K562 (cell line): ENCODE results near the gene FBXL12. TPM values are rescaled to one million over a fixed set of nuclear protein-coding genes. Genes with fewer than 3 reads are reported as not detected.

Experiments
- CEBPB ChIP-seq: fragments of 450-650 bp; IDR thresholded peaks from 2 replicates; pipeline ENCODE4 v1.6.1; 2016; ENCODE audit warnings: missing genetic modification characterization, missing compliant biosample characterization
- CHD1 ChIP-seq: fragments of 200-600 bp; sonication (generic); IDR thresholded peaks from one replicate; pipeline ENCODE4 v1.6.1; 2012; ENCODE audit warnings: mild to moderate bottlenecking, moderate library complexity, low read length, inconsistent platforms
- CREB5 ChIP-seq: fragments of 250-450 bp; sonication (Bioruptor Pico); IDR thresholded peaks from 2 replicates; pipeline ENCODE4 v1.5.0; 2020; ENCODE audit warnings: mild to moderate bottlenecking
- ELK3 ChIP-seq: fragments of 450-650 bp; formaldehyde crosslinking; IDR thresholded peaks from 2 replicates; pipeline ENCODE4 v1.4.0; 2020; ENCODE audit warnings: mild to moderate bottlenecking
- ERF ChIP-seq: fragments of 450-650 bp; formaldehyde crosslinking; IDR thresholded peaks from 2 replicates; pipeline ENCODE4 v1.4.0; 2020; ENCODE audit warnings: mild to moderate bottlenecking, mixed read lengths
- GABPB2 ChIP-seq: fragments of 250-450 bp; sonication (Bioruptor Pico); conservative IDR thresholded peaks from 2 replicates; pipeline ENCODE4 v1.5.1; 2021; ENCODE audit warnings: mild to moderate bottlenecking
- GTF2A2 ChIP-seq: IDR thresholded peaks from 2 replicates; pipeline ENCODE4 v1.6.1; 2016; ENCODE audit warnings: mild to moderate bottlenecking, missing genetic modification characterization, missing compliant biosample characterization
- HDAC1 ChIP-seq, 2 experiments: fragments of 450-650 bp; IDR thresholded peaks; 2 replicates each; pipeline ENCODE4 v1.6.1; 2016 to 2017; ENCODE audit warnings: inconsistent platforms in 1 of 2, mild to moderate bottlenecking in 1 of 2, moderate library complexity in 1 of 2
- HIVEP1 ChIP-seq: fragments of 250-450 bp; sonication (Bioruptor Pico); IDR thresholded peaks from 2 replicates; pipeline ENCODE4 v1.4.0; 2020; ENCODE audit warnings: mild to moderate bottlenecking
- HMG20A ChIP-seq: fragments of 450-650 bp; formaldehyde crosslinking; conservative IDR thresholded peaks from 2 replicates; pipeline ENCODE4 v1.4.0; 2020; ENCODE audit warnings: mild to moderate bottlenecking, mixed read lengths
- HNRNPLL ChIP-seq: fragments of 200-400 bp; formaldehyde crosslinking; IDR thresholded peaks from 2 replicates; pipeline ENCODE4 v1.6.1; 2017; ENCODE audit warnings: low read length, low read depth, mild to moderate bottlenecking; ENCODE audit not compliant: poor library complexity, severe bottlenecking
- KLF6 ChIP-seq: fragments of 250-450 bp; sonication (Bioruptor Pico); IDR thresholded peaks from 2 replicates; pipeline ENCODE4 v1.4.0; 2020; ENCODE audit warnings: mild to moderate bottlenecking, moderate library complexity, borderline replicate concordance
- LCOR ChIP-seq: sonication (generic); formaldehyde crosslinking; IDR thresholded peaks from 2 replicates; pipeline ENCODE4 v1.8.0; 2022; ENCODE audit warnings: mild to moderate bottlenecking, missing genetic modification reagents
- MYNN ChIP-seq, 2 experiments: sonication (generic); formaldehyde crosslinking in 1 of 2; IDR thresholded peaks; 2 replicates each; pipeline versions ENCODE4 v1.5.0 to v1.6.1; 2016 to 2020; ENCODE audit warnings: antibody characterized with exemption in 1 of 2, missing genetic modification reagents in 1 of 2
- PYGO2 ChIP-seq: fragments of 450-650 bp; IDR thresholded peaks from 2 replicates; pipeline ENCODE4 v1.6.1; 2016; ENCODE audit warnings: mild to moderate bottlenecking, missing genetic modification characterization, moderate library complexity, missing compliant biosample characterization
- RCOR1 ChIP-seq, 2 experiments: IDR thresholded peaks; 2 replicates each; pipeline ENCODE4 v1.6.1; 2012; ENCODE audit warnings: low read depth in 2 of 2, low read length in 2 of 2, borderline replicate concordance in 1 of 2, improper control_type of control experiment in 1 of 2
- RFX1 ChIP-seq: fragments of 450-650 bp; IDR thresholded peaks from 2 replicates; pipeline ENCODE4 v1.6.1; 2016; ENCODE audit warnings: mild to moderate bottlenecking, moderate library complexity
- SMAD4 ChIP-seq: fragments of 250-450 bp; sonication (Bioruptor Pico); conservative IDR thresholded peaks from 2 replicates; pipeline ENCODE4 v1.8.0; 2021; ENCODE audit warnings: inconsistent platforms, mild to moderate bottlenecking, moderate library complexity
- SMC3 ChIP-seq: conservative IDR thresholded peaks from 2 replicates; pipeline ENCODE4 v1.6.1; 2011; ENCODE audit warnings: low read depth, low read length, improper control_type of control experiment; ENCODE audit not compliant: insufficient read depth
- SREBF1 ChIP-seq: fragments of 150-350 bp; IDR thresholded peaks from 2 replicates; pipeline ENCODE4 v1.6.1; 2014; ENCODE audit warnings: antibody characterized with exemption, low read depth, low read length, borderline replicate concordance
- SRSF3 ChIP-seq: fragments of 200-400 bp; formaldehyde crosslinking; IDR thresholded peaks from 2 replicates; pipeline ENCODE4 v1.6.1; 2016; ENCODE audit warnings: mild to moderate bottlenecking, low read length, moderate library complexity; ENCODE audit not compliant: insufficient read depth
- SRSF9 ChIP-seq: fragments of 200-400 bp; formaldehyde crosslinking; IDR thresholded peaks from 2 replicates; pipeline ENCODE4 v1.6.1; 2017; ENCODE audit warnings: low read depth, low read length, borderline replicate concordance
- TFAM ChIP-seq: fragments of 250-450 bp; sonication (Bioruptor Pico); conservative IDR thresholded peaks from 2 replicates; pipeline ENCODE4 v1.5.0; 2021; ENCODE audit warnings: mild to moderate bottlenecking, moderate library complexity
- ZNF134 ChIP-seq: fragments of 250-450 bp; sonication (Bioruptor Pico); conservative IDR thresholded peaks from 2 replicates; pipeline ENCODE4 v1.4.0; 2020
- ZNF140 ChIP-seq: fragments of 250-450 bp; sonication (Bioruptor Pico); IDR thresholded peaks from 2 replicates; pipeline ENCODE4 v1.8.0; 2021; ENCODE audit warnings: moderate library complexity, mild to moderate bottlenecking, inconsistent platforms
- ZNF3 ChIP-seq: fragments of 250-450 bp; sonication (Bioruptor Pico); IDR thresholded peaks from 2 replicates; pipeline ENCODE4 v1.5.0; 2021; ENCODE audit warnings: mild to moderate bottlenecking, moderate library complexity
- ZNF41 ChIP-seq: fragments of 250-450 bp; sonication (Bioruptor Pico); conservative IDR thresholded peaks from 2 replicates; pipeline ENCODE4 v1.4.0; 2020; ENCODE audit warnings: mild to moderate bottlenecking
- ZNF561 ChIP-seq: fragments of 450-650 bp; formaldehyde crosslinking; conservative IDR thresholded peaks from 2 replicates; pipeline ENCODE4 v1.4.0; 2020; ENCODE audit warnings: mild to moderate bottlenecking, moderate library complexity
- polyA plus RNA-seq, 8 experiments: library from polyadenylated mRNA; depleted of rRNA in 4 of 8; stranded (reverse) in 5 of 8; unstranded in 3 of 8; fragments of >200 nt; fragmentation: Nextera tagmentation in 2 of 8; fragmentation: Illumina TruSeq in 1 of 8; extraction: Ambion mirVana in 2 of 8; extraction: Trizol in 1 of 8; gene quantifications; 2 replicates each; pipeline versions ENCODE4 v1.2.1 to v1.2.3, GENCODE V29; 2011 to 2014; ENCODE audit warnings: inconsistent platforms in 1 of 8, missing spikeins in 1 of 8
- total RNA-seq, 7 experiments: library from RNA; depleted of rRNA in 6 of 7; stranded (reverse); fragments of >200 nt in 6 of 7; fragmentation: Illumina TruSeq in 2 of 7; extraction: Trizol in 2 of 7; gene quantifications; 2 replicates each; pipeline versions ENCODE4 v1.2.1 to v1.2.3, GENCODE V29; 2011 to 2021; ENCODE audit warnings: low replicate concordance in 1 of 7

FBXL12 gene
- total and polyA plus RNA-seq, 9 of the 15 experiments (the other 6 are each of a cell fraction or from before 2014, with no cell fraction given), result 2.7 to 40.5 (median 26.5) TPM

DNA sequence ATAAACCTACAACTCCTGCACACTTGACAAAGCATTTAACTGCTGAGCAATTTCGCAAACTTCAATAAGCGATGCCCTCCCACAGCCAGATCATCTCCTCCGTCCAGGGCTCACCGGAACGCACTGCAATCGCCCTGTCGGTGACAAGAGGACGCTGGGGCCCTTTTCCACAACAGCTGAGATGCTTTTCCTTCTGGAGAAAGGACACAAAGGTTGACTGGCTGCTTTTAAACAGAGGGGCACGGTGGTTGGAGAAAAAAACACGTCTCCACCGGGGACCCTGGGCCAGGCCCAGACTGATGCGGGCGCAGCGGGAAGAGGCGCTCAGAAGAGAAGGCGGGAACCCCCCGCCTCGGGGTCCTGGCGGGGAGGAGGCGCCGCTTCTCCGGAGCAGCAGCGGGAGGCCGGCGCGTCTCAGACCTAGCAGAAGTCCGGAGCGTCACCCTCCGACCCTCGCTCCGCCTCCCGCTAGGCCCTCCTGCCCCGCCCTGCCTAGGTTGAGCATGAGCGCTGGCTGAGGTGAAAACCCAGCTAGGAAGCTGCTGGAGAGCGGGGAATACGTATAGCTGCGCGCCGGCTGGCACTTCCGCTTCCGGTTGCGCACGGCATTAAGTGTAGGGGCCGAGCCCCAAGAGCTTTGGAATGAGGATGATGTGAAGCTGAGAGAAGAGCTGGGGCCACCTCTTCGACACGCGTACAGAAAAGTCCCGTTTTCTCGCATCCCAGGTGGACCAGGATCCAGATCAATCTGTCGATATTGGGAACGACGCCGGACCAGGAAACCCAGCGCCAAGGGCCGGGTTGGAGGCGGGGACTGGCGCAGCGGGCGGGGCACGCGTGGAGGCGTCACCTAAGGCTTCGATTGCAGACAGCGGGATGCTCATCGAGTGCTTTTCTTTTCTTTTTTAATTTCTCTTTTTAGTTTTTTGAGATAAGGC lies 50.4 kb downstream of the FBXL12 start, which contains the start of gene ZNF846 (continued):
- TF ChIP-seq CREB5 (no peak), TFAM (CRISPR knock-in tag) (no peak), HDAC1 (IDR thresholded peaks at IDR 0.05) (peak in 1 of 2 experiments; percentile 62; a peak in 1 of 4 replicates), LCOR (CRISPR knock-in tag) (peak; percentile 92), RCOR1 (IDR thresholded peaks at IDR 0.05; ENCODE audit: borderline replicate concordance in 1 of 2, low read depth in 2 of 2, low read length in 2 of 2) (peak in 1 of 2 experiments; percentile 21; a peak in 1 of 4 replicates), GABPB2 (CRISPR knock-in tag) (no peak), CHD1 (no peak), KLF6 (CRISPR knock-in tag) (no peak), ZNF41 (CRISPR knock-in tag) (no peak), SRSF9 (no peak), SMAD4 (CRISPR knock-in tag) (peak; percentile 76), HIVEP1 (CRISPR knock-in tag) (no peak), CEBPB (tag) (peak; percentile 48; the same call in 1 of the 2 replicates), HNRNPLL (peak; percentile 82), SRSF3 (no peak), SREBF1 (no peak), GTF2A2 (tag) (no peak), ZNF561 (no peak), ZNF3 (CRISPR knock-in tag) (no peak), ERF (CRISPR knock-in tag) (no peak), SMC3 (no peak), ELK3 (no peak), ZNF140 (CRISPR knock-in tag) (no peak), RFX1 (no peak), HMG20A (CRISPR knock-in tag) (no peak), PYGO2 (tag) (no peak), MYNN (IDR thresholded peaks at IDR 0.05) (peak; percentile 87; the same call in 1 of the 2 replicates), MYNN (CRISPR knock-in tag; IDR thresholded peaks at IDR 0.05) (no peak), ZNF134 (CRISPR knock-in tag) (no peak)
